ENCODE measurements around the gene FMNL2. TPM values are rescaled to one million over a fixed set of nuclear protein-coding genes. Genes with fewer than 3 reads are reported as not detected.

The FMNL2 gene
- total RNA-seq, 5 donors from 2014 or later (not counting 1 experiment from before 2014, with no cell fraction given) = 0.63 to 0.96 (median 0.75) TPM

DNA sequence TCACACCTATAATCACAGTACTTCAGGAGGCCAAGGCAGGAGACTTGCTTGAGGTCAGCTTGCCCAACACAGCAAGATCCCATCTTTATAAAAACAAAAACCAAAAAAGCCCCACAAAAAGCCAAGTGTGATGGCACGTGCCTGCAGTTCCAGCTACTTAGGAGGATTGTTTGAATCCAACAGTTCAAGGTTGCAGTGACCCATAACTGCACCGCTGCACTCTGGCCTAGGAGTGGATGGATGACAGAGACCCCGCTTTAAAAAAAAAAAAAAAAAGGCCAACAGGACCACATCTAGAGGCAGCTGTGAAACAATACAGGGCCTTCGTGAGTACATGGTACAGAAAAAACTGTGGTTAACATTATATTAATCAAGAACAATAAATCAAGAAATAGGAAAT lies 326.1 kb downstream of the FMNL2 start:
- Mint-ChIP-seq H3K4me1 (no peaks in the 10 kb centered on the region), H3K27ac (no peak overlapping the region), H3K27me3 (no peaks in the 10 kb centered on the region), H3K36me3 (peaks cover 60% of the 10 kb centered on the region), H3K9me3 (no peaks in the 10 kb centered on the region), H3K4me3 (no peak overlapping the region)
- ATAC-seq (replicated peaks in 1 of 4) = no peak
- no peaks in the 10 kb centered on the region for H3K9me3 ChIP-seq
- no CpG with 5 or more reads among the region's 4 CpGs for WGBS (ENCODE audit: insufficient coverage)
- no peaks in the 10 kb centered on the region for H3K4me1 ChIP-seq (ENCODE audit: control insufficient read depth in 1 of 2, extremely low read depth in 1 of 2, insufficient read depth in 2 of 2, low read length in 2 of 2)
- no peaks in the 10 kb centered on the region for H3K27me3 ChIP-seq (replicated peaks in 1 of 2; ENCODE audit: control insufficient read depth in 2 of 2, extremely low read depth in 1 of 2, insufficient read depth in 2 of 2, low read length in 1 of 2)
- CTCF ChIA-PET = interaction anchor here in 1 of 2 donors (0.9 kb wide), 1 partner anchor 485 kb away, joined by 3 read pairs; no protein-coding TSS in a partner anchor
- POLR2A ChIA-PET = interaction anchor here in 1 of 2 donors (0.6 kb wide), 1 partner anchor 26 kb away, joined by 3 read pairs; no protein-coding TSS in a partner anchor
- H3K27ac ChIP-seq (ENCODE audit: low read length) = no peak overlapping the region
- no peak overlapping the region for H3K4me3 ChIP-seq (ENCODE audit: control insufficient read depth in 1 of 2, extremely low read depth in 1 of 2, low read length in 1 of 2)
- H3K36me3 ChIP-seq (ENCODE audit: control insufficient read depth in 2 of 2, extremely low read depth in 1 of 2, insufficient read depth in 1 of 2, low read length in 1 of 2) = peaks cover 9 to 82% of the 10 kb centered on the region in 2 donors
- DNase-seq = no peak

DNA sequence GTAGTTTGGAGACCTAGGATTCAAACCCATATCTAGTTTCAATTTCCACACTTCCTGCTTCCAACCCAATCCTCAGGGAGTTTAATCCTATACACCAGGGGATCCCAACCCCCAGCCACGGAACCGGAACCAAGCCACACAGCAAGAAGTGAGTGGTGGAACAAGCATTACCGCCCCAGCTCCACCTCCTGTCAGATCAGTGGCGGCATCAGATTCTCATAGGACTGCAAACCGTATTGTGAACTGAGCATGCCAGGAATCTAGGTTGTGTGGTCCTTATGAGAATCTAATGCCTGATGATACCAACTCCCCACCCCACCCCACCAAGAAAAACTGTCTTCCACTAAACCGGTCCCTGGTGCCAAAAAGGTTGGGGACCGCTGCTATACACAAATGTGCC lies 329.8 kb downstream of the FMNL2 start:
- DNase-seq (no peak), ATAC-seq (replicated peaks in 1 of 4) (no peak)
- no peak overlapping the region for H3K4me3 Mint-ChIP-seq
- Histone ChIP-seq H3K4me1 (ENCODE audit: control insufficient read depth in 1 of 2, extremely low read depth in 1 of 2, insufficient read depth in 2 of 2, low read length in 2 of 2) (no peaks in the 10 kb centered on the region), H3K27me3 (replicated peaks in 1 of 2; ENCODE audit: control insufficient read depth in 2 of 2, extremely low read depth in 1 of 2, insufficient read depth in 2 of 2, low read length in 1 of 2) (no peaks in the 10 kb centered on the region), H3K4me3 (ENCODE audit: control insufficient read depth in 1 of 2, extremely low read depth in 1 of 2, low read length in 1 of 2) (no peak overlapping the region), H3K9me3 (no peaks in the 10 kb centered on the region), H3K36me3 (ENCODE audit: control insufficient read depth in 2 of 2, extremely low read depth in 1 of 2, insufficient read depth in 1 of 2, low read length in 1 of 2) (peaks cover 4 to 87% of the 10 kb centered on the region in 2 donors), H3K27ac (ENCODE audit: low read length) (no peak overlapping the region)
- no peaks in the 10 kb centered on the region for H3K9me3 Mint-ChIP-seq
- H3K36me3 Mint-ChIP-seq = peaks cover 66% of the 10 kb centered on the region
- ChIA-PET CTCF (no interaction called here), POLR2A (no interaction called here)
- H3K27ac Mint-ChIP-seq = no peak overlapping the region
- 95% methylated on average over 6 of the region's 7 CpGs for WGBS (ENCODE audit: insufficient coverage)
- H3K27me3 Mint-ChIP-seq = no peaks in the 10 kb centered on the region
- no peaks in the 10 kb centered on the region for H3K4me1 Mint-ChIP-seq

DNA sequence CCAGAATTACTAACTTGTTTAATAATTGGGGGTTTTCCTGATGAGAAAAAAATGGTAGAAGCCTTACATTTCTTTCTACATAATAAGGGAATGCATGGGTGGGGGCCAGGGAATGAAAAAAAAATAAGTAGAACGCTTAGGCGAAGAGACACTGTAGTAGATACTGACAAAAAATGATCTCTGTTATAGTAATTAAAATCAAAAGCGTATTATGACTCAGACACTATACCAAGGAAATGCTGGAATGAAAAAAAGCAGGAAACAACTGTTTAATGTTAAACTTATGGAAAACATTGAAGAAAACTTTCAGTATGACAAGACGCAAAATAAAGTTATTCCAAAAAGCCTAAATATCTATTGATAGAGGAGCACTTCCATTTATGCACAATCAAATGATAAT lies 339.4 kb downstream of the FMNL2 start:
- Mint-ChIP-seq H3K9me3 (no peaks in the 10 kb centered on the region), H3K36me3 (peaks cover 40% of the 10 kb centered on the region), H3K4me1 (no peaks in the 10 kb centered on the region), H3K27ac (no peak overlapping the region), H3K4me3 (no peak overlapping the region), H3K27me3 (no peaks in the 10 kb centered on the region)
- POLR2A ChIA-PET = no interaction called here
- Histone ChIP-seq H3K9me3 (no peaks in the 10 kb centered on the region), H3K4me3 (ENCODE audit: control insufficient read depth in 1 of 2, extremely low read depth in 1 of 2, low read length in 1 of 2) (no peak overlapping the region), H3K36me3 (ENCODE audit: control insufficient read depth in 2 of 2, extremely low read depth in 1 of 2, insufficient read depth in 1 of 2, low read length in 1 of 2) (peaks cover 6 to 60% of the 10 kb centered on the region in 2 donors), H3K27me3 (replicated peaks in 1 of 2; ENCODE audit: control insufficient read depth in 2 of 2, extremely low read depth in 1 of 2, insufficient read depth in 2 of 2, low read length in 1 of 2) (no peaks in the 10 kb centered on the region), H3K27ac (ENCODE audit: low read length) (no peak overlapping the region), H3K4me1 (ENCODE audit: control insufficient read depth in 1 of 2, extremely low read depth in 1 of 2, insufficient read depth in 2 of 2, low read length in 2 of 2) (no peaks in the 10 kb centered on the region)
- DNase-seq = no peak
- WGBS (ENCODE audit: insufficient coverage) = no CpG with 5 or more reads among the region's 4 CpGs
- no peak for ATAC-seq (replicated peaks in 1 of 4)
- CTCF ChIA-PET = no interaction called here

DNA sequence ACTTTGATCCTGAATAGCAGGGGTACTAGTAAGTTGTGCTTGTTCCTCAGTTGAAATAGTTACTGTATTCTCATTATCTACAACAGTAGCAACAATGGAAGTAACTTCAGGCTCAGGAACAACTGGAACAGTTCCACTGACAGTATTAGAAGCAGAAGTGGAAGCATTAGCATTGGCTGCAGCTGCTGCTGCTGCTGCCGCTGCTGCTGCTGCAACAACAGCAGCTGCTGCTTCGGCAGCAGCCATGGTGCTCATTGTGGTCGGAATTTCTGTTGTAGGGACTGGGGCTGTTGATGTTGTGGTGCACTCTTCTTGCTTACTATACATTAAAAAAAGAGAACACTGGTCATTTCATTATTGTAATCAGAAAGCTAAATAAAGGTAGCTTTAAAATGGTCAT lies 341.5 kb downstream of the FMNL2 start:
- POLR2A ChIA-PET = no interaction called here

DNA sequence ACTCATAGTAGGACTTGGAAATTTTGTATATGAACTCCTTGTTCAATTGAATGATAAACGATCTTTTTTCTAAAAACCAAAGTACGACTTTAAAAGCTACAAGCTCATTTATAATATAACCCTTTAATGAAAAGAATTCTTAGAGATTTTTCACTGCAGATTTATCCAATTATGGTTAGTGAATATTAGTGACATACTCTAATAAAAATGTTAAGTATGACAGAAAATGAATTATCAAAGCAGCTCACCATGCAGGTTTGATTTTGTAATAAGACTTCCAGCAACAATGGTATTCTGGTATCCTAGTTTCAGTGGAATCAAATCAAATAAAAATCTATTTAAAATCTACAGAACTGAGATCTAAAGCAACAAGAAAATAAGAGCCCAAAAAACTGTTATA lies 343.8 kb downstream of the FMNL2 start:
- H3K27me3 ChIP-seq (replicated peaks in 1 of 2; ENCODE audit: control insufficient read depth in 2 of 2, extremely low read depth in 1 of 2, insufficient read depth in 2 of 2, low read length in 1 of 2) = no peaks in the 10 kb centered on the region
- no peak overlapping the region for H3K4me3 ChIP-seq (ENCODE audit: control insufficient read depth in 1 of 2, extremely low read depth in 1 of 2, low read length in 1 of 2)
- H3K9me3 Mint-ChIP-seq = no peaks in the 10 kb centered on the region
- H3K4me1 ChIP-seq (ENCODE audit: control insufficient read depth in 1 of 2, extremely low read depth in 1 of 2, insufficient read depth in 2 of 2, low read length in 2 of 2) = no peaks in the 10 kb centered on the region
- no peak overlapping the region for H3K4me3 Mint-ChIP-seq
- H3K36me3 Mint-ChIP-seq = peaks cover 35% of the 10 kb centered on the region
- H3K36me3 ChIP-seq (ENCODE audit: control insufficient read depth in 2 of 2, extremely low read depth in 1 of 2, insufficient read depth in 1 of 2, low read length in 1 of 2) = peaks cover 6 to 40% of the 10 kb centered on the region in 2 donors
- peaks cover 11 to 17% (median 13%) of the 10 kb centered on the region in 3 donors for H3K4me1 Mint-ChIP-seq
- DNase-seq (no peak), ATAC-seq (replicated peaks in 1 of 4) (no peak)
- WGBS (ENCODE audit: insufficient coverage) = no CpG with 5 or more reads among the region's 2 CpGs
- H3K27ac Mint-ChIP-seq = no peak overlapping the region
- H3K9me3 ChIP-seq = no peaks in the 10 kb centered on the region
- ChIA-PET CTCF (no interaction called here), POLR2A (no interaction called here)
- no peak overlapping the region for H3K27ac ChIP-seq (ENCODE audit: low read length)
- H3K27me3 Mint-ChIP-seq = no peaks in the 10 kb centered on the region

More for the DNA sequence above, 341.5 kb downstream of the FMNL2 start:
- no peak overlapping the region for H3K27ac Mint-ChIP-seq
- WGBS (ENCODE audit: insufficient coverage) = no CpG with 5 or more reads among the region's 3 CpGs
- CTCF ChIA-PET = no interaction called here
- H3K27me3 ChIP-seq (replicated peaks in 1 of 2; ENCODE audit: control insufficient read depth in 2 of 2, extremely low read depth in 1 of 2, insufficient read depth in 2 of 2, low read length in 1 of 2) = no peaks in the 10 kb centered on the region
- H3K27me3 Mint-ChIP-seq = no peaks in the 10 kb centered on the region
- H3K27ac ChIP-seq (ENCODE audit: low read length) = no peak overlapping the region
- no peak overlapping the region for H3K4me3 ChIP-seq (ENCODE audit: control insufficient read depth in 1 of 2, extremely low read depth in 1 of 2, low read length in 1 of 2)
- ATAC-seq (replicated peaks in 1 of 4) (no peak), DNase-seq (no peak)
- H3K4me1 ChIP-seq (ENCODE audit: control insufficient read depth in 1 of 2, extremely low read depth in 1 of 2, insufficient read depth in 2 of 2, low read length in 2 of 2) = no peaks in the 10 kb centered on the region
- no peak overlapping the region for H3K4me3 Mint-ChIP-seq
- peaks cover 6 to 57% of the 10 kb centered on the region in 2 donors for H3K36me3 ChIP-seq (ENCODE audit: control insufficient read depth in 2 of 2, extremely low read depth in 1 of 2, insufficient read depth in 1 of 2, low read length in 1 of 2)
- no peaks in the 10 kb centered on the region for H3K9me3 Mint-ChIP-seq
- peaks cover 42% of the 10 kb centered on the region for H3K36me3 Mint-ChIP-seq
- peaks cover 0 to under 1% (median under 1%) of the 10 kb centered on the region in 3 donors for H3K4me1 Mint-ChIP-seq
- H3K9me3 ChIP-seq = no peaks in the 10 kb centered on the region

DNA sequence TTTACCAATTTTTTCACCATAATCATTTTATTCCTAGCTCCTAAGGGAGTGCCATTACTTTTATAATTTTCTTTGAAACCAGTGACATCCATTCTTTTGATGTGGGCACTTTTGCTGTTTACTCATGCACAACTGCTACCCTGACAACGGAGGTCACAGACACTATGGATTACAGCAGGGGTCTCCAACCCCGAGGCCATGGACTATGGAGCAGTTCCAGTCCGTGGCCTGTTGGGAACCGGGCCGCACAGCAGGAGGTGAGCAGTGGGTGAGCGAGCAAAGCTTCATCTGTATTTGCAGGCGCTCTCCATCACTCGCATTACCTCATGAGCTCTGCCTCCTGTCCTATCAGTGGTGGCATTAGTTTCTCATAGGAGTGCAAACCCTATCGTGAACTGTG lies 347.7 kb downstream of the FMNL2 start:
- CTCF ChIA-PET = no interaction called here
- ATAC-seq (replicated peaks in 1 of 4) (no peak), DNase-seq (no peak)
- Histone ChIP-seq H3K27me3 (replicated peaks in 1 of 2; ENCODE audit: control insufficient read depth in 2 of 2, extremely low read depth in 1 of 2, insufficient read depth in 2 of 2, low read length in 1 of 2) (no peaks in the 10 kb centered on the region), H3K27ac (ENCODE audit: low read length) (no peak overlapping the region), H3K4me1 (ENCODE audit: control insufficient read depth in 1 of 2, extremely low read depth in 1 of 2, insufficient read depth in 2 of 2, low read length in 2 of 2) (no peaks in the 10 kb centered on the region), H3K36me3 (ENCODE audit: control insufficient read depth in 2 of 2, extremely low read depth in 1 of 2, insufficient read depth in 1 of 2, low read length in 1 of 2) (peaks cover 4 to 19% of the 10 kb centered on the region in 2 donors), H3K4me3 (ENCODE audit: control insufficient read depth in 1 of 2, extremely low read depth in 1 of 2, low read length in 1 of 2) (no peak overlapping the region), H3K9me3 (no peaks in the 10 kb centered on the region)
- Mint-ChIP-seq H3K27me3 (no peaks in the 10 kb centered on the region), H3K4me1 (peaks cover 38 to 46% (median 42%) of the 10 kb centered on the region in 3 donors), H3K27ac (peak overlapping the region in 1 of 2 donors; percentile 4), H3K4me3 (no peak overlapping the region), H3K36me3 (peaks cover 33% of the 10 kb centered on the region), H3K9me3 (no peaks in the 10 kb centered on the region)
- POLR2A ChIA-PET = no interaction called here
- 93% methylated on average over 8 of the region's 9 CpGs for WGBS (ENCODE audit: insufficient coverage)

DNA sequence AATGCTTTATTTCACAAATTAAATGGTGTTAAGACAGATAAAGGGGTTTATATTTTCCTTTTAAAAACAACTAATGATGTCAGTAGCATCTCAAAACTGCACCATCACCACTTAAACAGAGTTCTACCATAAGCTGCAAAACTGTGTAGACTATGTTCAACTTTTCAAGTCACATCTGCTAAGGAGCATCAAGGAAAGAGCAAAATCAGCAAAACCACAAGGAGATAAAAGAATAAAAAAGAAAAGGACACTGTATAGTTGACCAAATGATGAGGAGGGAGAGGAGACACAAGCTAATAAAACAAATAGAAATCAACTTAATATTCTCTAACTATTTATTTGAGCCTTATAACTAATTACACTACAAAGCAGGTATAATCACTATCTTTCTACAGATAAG lies 348.4 kb downstream of the FMNL2 start:
- H3K4me1 Mint-ChIP-seq = peaks cover 38 to 46% (median 46%) of the 10 kb centered on the region in 3 donors
- no peak overlapping the region for H3K4me3 ChIP-seq (ENCODE audit: control insufficient read depth in 1 of 2, extremely low read depth in 1 of 2, low read length in 1 of 2)
- H3K27me3 Mint-ChIP-seq = no peaks in the 10 kb centered on the region
- DNase-seq (no peak), ATAC-seq (replicated peaks in 1 of 4) (no peak)
- ChIA-PET CTCF (interaction anchor here in 1 of 2 donors (0.6 kb wide), 1 partner anchor 510 kb away, joined by 3 read pairs; no protein-coding TSS in a partner anchor), POLR2A (interaction anchor here in 1 of 2 donors (0.6 kb wide), 1 partner anchor 19 kb away, joined by 5 read pairs; no protein-coding TSS in a partner anchor)
- H3K4me3 Mint-ChIP-seq = no peak overlapping the region
- H3K27me3 ChIP-seq (replicated peaks in 1 of 2; ENCODE audit: control insufficient read depth in 2 of 2, extremely low read depth in 1 of 2, insufficient read depth in 2 of 2, low read length in 1 of 2) = no peaks in the 10 kb centered on the region
- H3K36me3 ChIP-seq (ENCODE audit: control insufficient read depth in 2 of 2, extremely low read depth in 1 of 2, insufficient read depth in 1 of 2, low read length in 1 of 2) = peaks cover 4 to 17% of the 10 kb centered on the region in 2 donors
- no peaks in the 10 kb centered on the region for H3K9me3 ChIP-seq
- no peak overlapping the region for H3K27ac ChIP-seq (ENCODE audit: low read length)
- H3K27ac Mint-ChIP-seq = peak overlapping the region in 1 of 2 donors; percentile 1
- no peaks in the 10 kb centered on the region for H3K4me1 ChIP-seq (ENCODE audit: control insufficient read depth in 1 of 2, extremely low read depth in 1 of 2, insufficient read depth in 2 of 2, low read length in 2 of 2)
- peaks cover 34% of the 10 kb centered on the region for H3K36me3 Mint-ChIP-seq
- no peaks in the 10 kb centered on the region for H3K9me3 Mint-ChIP-seq
